GM12878 (cell line): ENCODE results near the gene MAPKBP1. TPM values are rescaled to one million over a fixed set of nuclear protein-coding genes. Genes with fewer than 3 reads are reported as not detected.

Source experiments
- ATF7 ChIP-seq: fragments of 450-650 bp; IDR thresholded peaks from 2 replicates; pipeline ENCODE4 v1.6.1; 2016; ENCODE audit warnings: low read depth, mild to moderate bottlenecking
- BMI1 ChIP-seq: fragments of 450-650 bp; IDR thresholded peaks from 2 replicates; pipeline ENCODE4 v1.6.1; 2016; ENCODE audit warnings: mild to moderate bottlenecking, moderate library complexity, borderline replicate concordance
- CREM ChIP-seq: IDR thresholded peaks from 2 replicates; pipeline ENCODE4 v1.6.1; 2014; ENCODE audit warnings: antibody characterized with exemption, low read depth
- EED ChIP-seq: sonication (generic); IDR thresholded peaks from 2 replicates; pipeline ENCODE4 v1.6.1; 2016; ENCODE audit warnings: antibody characterized with exemption, low read depth
- EGR1 ChIP-seq, 2 experiments: IDR thresholded peaks; 1 replicate in 1 of 2; 2 replicates in 1 of 2; pipeline ENCODE4 v1.6.1; 2011 to 2012; ENCODE audit warnings: low read depth in 2 of 2, low read length in 2 of 2, borderline replicate concordance in 1 of 2, mild to moderate bottlenecking in 1 of 2, moderate library complexity in 1 of 2
- ELK1 ChIP-seq: IDR thresholded peaks from 2 replicates; pipeline ENCODE4 v1.6.1; 2012; ENCODE audit warnings: low read depth, low read length, improper control_type of control experiment
- GABPA ChIP-seq: IDR thresholded peaks from 2 replicates; pipeline ENCODE4 v1.6.1; 2014; ENCODE audit warnings: antibody characterized with exemption, low read depth, mild to moderate bottlenecking, inconsistent platforms
- HDAC6 ChIP-seq: fragments of 200-600 bp; sonication (generic); IDR thresholded peaks from one replicate; pipeline ENCODE4 v1.8.0; 2017; ENCODE audit warnings: antibody characterized with exemption; ENCODE audit not compliant: unreplicated experiment
- HDGF ChIP-seq: fragments of 450-650 bp; IDR thresholded peaks from 2 replicates; pipeline ENCODE4 v1.6.1; 2016; ENCODE audit warnings: antibody characterized with exemption
- IKZF2 ChIP-seq, 2 experiments: fragments of 450-650 bp; IDR thresholded peaks; 2 replicates each; pipeline ENCODE4 v1.6.1; 2017; ENCODE audit warnings: mild to moderate bottlenecking in 2 of 2, moderate library complexity in 2 of 2
- LARP7 ChIP-seq: fragments of 450-650 bp; IDR thresholded peaks from 2 replicates; pipeline ENCODE4 v1.6.1; 2017; ENCODE audit warnings: mild to moderate bottlenecking
- MEF2B ChIP-seq: fragments of 450-650 bp; IDR thresholded peaks from 2 replicates; pipeline ENCODE4 v1.6.1; 2018; ENCODE audit warnings: mild to moderate bottlenecking, moderate library complexity; ENCODE audit not compliant: partially characterized antibody, poor library complexity, severe bottlenecking
- NFYB ChIP-seq: IDR thresholded peaks from 2 replicates; pipeline ENCODE4 v1.6.1; 2011; ENCODE audit warnings: low read depth, mild to moderate bottlenecking, low read length, improper control_type of control experiment, moderate library complexity; ENCODE audit not compliant: insufficient read depth
- PKNOX1 ChIP-seq: fragments of 450-650 bp; IDR thresholded peaks from 2 replicates; pipeline ENCODE4 v1.6.1; 2016; ENCODE audit warnings: mild to moderate bottlenecking
- RAD51 ChIP-seq: fragments of 450-650 bp; IDR thresholded peaks from 2 replicates; pipeline ENCODE4 v1.6.1; 2016; ENCODE audit warnings: moderate library complexity, mild to moderate bottlenecking, inconsistent platforms
- SIN3A ChIP-seq: IDR thresholded peaks from 2 replicates; pipeline ENCODE4 v1.6.1; 2012; ENCODE audit warnings: low read depth, low read length, improper control_type of control experiment
- SMARCA5 ChIP-seq: fragments of 450-650 bp; IDR thresholded peaks from 2 replicates; pipeline ENCODE4 v1.6.1; 2017; ENCODE audit warnings: mild to moderate bottlenecking
- TAF1 ChIP-seq: IDR thresholded peaks from 2 replicates; pipeline ENCODE4 v1.6.1; 2011; ENCODE audit warnings: mild to moderate bottlenecking, low read depth, low read length, borderline replicate concordance
- WRNIP1 ChIP-seq: IDR thresholded peaks from 2 replicates; pipeline ENCODE4 v1.6.1; 2011; ENCODE audit warnings: low read depth, low read length, improper control_type of control experiment, borderline replicate concordance
- YBX1 ChIP-seq: fragments of 450-650 bp; IDR thresholded peaks from 2 replicates; pipeline ENCODE4 v1.6.1; 2016; ENCODE audit warnings: antibody characterized with exemption
- ZNF24 ChIP-seq: fragments of 450-650 bp; IDR thresholded peaks from 2 replicates; pipeline ENCODE4 v1.6.1; 2017; ENCODE audit warnings: antibody characterized with exemption, mild to moderate bottlenecking
- ZNF687 ChIP-seq: fragments of 450-650 bp; IDR thresholded peaks from 2 replicates; pipeline ENCODE4 v1.6.1; 2017; ENCODE audit warnings: mild to moderate bottlenecking, moderate library complexity
- polyA plus RNA-seq, 11 experiments: library from polyadenylated mRNA; depleted of rRNA in 4 of 11; unstranded in 6 of 11; stranded (reverse) in 5 of 11; fragments of >200 nt; fragmentation: Nextera tagmentation in 4 of 11; fragmentation: Illumina TruSeq in 1 of 11; extraction: Ambion mirVana in 4 of 11; extraction: Trizol in 1 of 11; gene quantifications; 1 replicate in 1 of 11; 2 replicates in 10 of 11; pipeline versions ENCODE4 v1.2.1 to v1.2.3, GENCODE V29; 2011 to 2016; ENCODE audit warnings: inconsistent platforms in 2 of 11, missing spikeins in 2 of 11, low read depth in 1 of 11
- total RNA-seq, 4 experiments: library from RNA; depleted of rRNA in 3 of 4; stranded (reverse); fragments of >200 nt in 3 of 4; fragmentation: Illumina TruSeq in 1 of 4; extraction: Trizol in 1 of 4; gene quantifications; 2 replicates each; pipeline versions ENCODE4 v1.2.1 to v1.2.3, GENCODE V29; 2013 to 2021
- TF ChIP-seq, protein P1 (sequence below): IDR thresholded peaks from 2 replicates; pipeline ENCODE4 v1.6.1; 2011; ENCODE audit warnings: borderline replicate concordance, low read depth, mild to moderate bottlenecking, moderate library complexity, mixed read lengths, low read length; ENCODE audit not compliant: insufficient read depth; ENCODE audit errors: extremely low read length

The MAPKBP1 gene
- total and polyA plus RNA-seq, 10 of the 15 experiments (the other 5 are each of a cell fraction or from before 2014, with no cell fraction given): 0.44 to 19.0 (median 7.3) TPM

GRCh38 chr15:41790756-41791546 lies 16.7 kb downstream of the MAPKBP1 start (continued):
- TF ChIP-seq ATF7 (0 out of 2 replicates have a peak, but pooled peaks have one; percentile 14), ZNF687 (no peak), EGR1 (IDR thresholded peaks at IDR 0.05; ENCODE audit: borderline replicate concordance in 1 of 2, low read depth in 2 of 2, low read length in 2 of 2) (no peak), YBX1 (no peak), PKNOX1 (no peak), SMARCA5 (0 out of 2 replicates have a peak, but pooled peaks have one; percentile 44), MEF2B (peak; percentile 61), WRNIP1 (no peak), RAD51 (no peak), LARP7 (no peak), HDGF (no peak), BMI1 (no peak), ZNF24 (no peak), IKZF2 (IDR thresholded peaks at IDR 0.05) (peak; percentile 48 to 49; a peak in 1 of 4 replicates), SIN3A (no peak), CREM (no peak), HDAC6 (no peak), ELK1 (no peak), NFYB (no peak), GABPA (no peak), EED (peak; percentile 41), TAF1 (no peak)
- TF ChIP-seq, protein P1, sequence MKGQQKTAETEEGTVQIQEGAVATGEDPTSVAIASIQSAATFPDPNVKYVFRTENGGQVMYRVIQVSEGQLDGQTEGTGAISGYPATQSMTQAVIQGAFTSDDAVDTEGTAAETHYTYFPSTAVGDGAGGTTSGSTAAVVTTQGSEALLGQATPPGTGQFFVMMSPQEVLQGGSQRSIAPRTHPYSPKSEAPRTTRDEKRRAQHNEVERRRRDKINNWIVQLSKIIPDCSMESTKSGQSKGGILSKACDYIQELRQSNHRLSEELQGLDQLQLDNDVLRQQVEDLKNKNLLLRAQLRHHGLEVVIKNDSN: no peak
